DMS 273 (cell line): ENCODE measurements around the gene KCTD15.
"Not testable (repeated sequence)": the region's sequence is repeated elsewhere in the genome, so short reads cannot be mapped to it uniquely, and the experiment has no call there.

Experiments used
- DNase-seq: peaks from one replicate; lab custom pipeline; 2025; ENCODE audit not compliant: unreplicated experiment; lab: John Stamatoyannopoulos, UW

KCTD15 gene

GRCh38 chr19:33813391-33814101 lies 16.9 kb downstream of the KCTD15 start:
- DNase-seq = no peak

GRCh38 chr19:33814181-33815165 lies 17.8 kb downstream of the KCTD15 start:
- no peak for DNase-seq

- DNase-seq = no peak
Observed at GRCh38 chr19:33815380-33816340, 19.0 kb downstream of the KCTD15 start.

GRCh38 chr19:33818411-33818810 lies 21.7 kb downstream of the KCTD15 start:
- DNase-seq = no peak

GRCh38 chr19:33819078-33819477 lies 22.4 kb downstream of the KCTD15 start:
- DNase-seq = not testable (repeated sequence)

- DNase-seq = no peak
Observed at GRCh38 chr19:33819506-33819879, 22.8 kb downstream of the KCTD15 start.

GRCh38 chr19:33819880-33820781 lies 23.5 kb downstream of the KCTD15 start:
- peak; percentile 73 for DNase-seq

- DNase-seq = no peak
Observed at GRCh38 chr19:33821871-33822270, 25.2 kb downstream of the KCTD15 start.

- no peak for DNase-seq
Observed at GRCh38 chr19:33823341-33823740, 26.7 kb downstream of the KCTD15 start.

GRCh38 chr19:33825556-33825955 lies 28.9 kb downstream of the KCTD15 start:
- no peak for DNase-seq

- no peak for DNase-seq
Observed at GRCh38 chr19:33826521-33826920, 29.9 kb downstream of the KCTD15 start.

GRCh38 chr19:33828266-33829075 lies 31.8 kb downstream of the KCTD15 start:
- no peak for DNase-seq

- no peak for DNase-seq
Observed at GRCh38 chr19:33830264-33830663, 33.6 kb downstream of the KCTD15 start.

- DNase-seq = no peak
Observed at GRCh38 chr19:33831825-33832224, 35.2 kb downstream of the KCTD15 start.

GRCh38 chr19:33832633-33833032 lies 36.0 kb downstream of the KCTD15 start:
- DNase-seq = no peak

GRCh38 chr19:33840382-33840781 lies 43.7 kb downstream of the KCTD15 start:
- DNase-seq = no peak

GRCh38 chr19:33840783-33841182 lies 44.1 kb downstream of the KCTD15 start:
- DNase-seq = no peak

- DNase-seq = no peak
Observed at GRCh38 chr19:33841685-33842084, 45.0 kb downstream of the KCTD15 start.

- DNase-seq = no peak
Observed at GRCh38 chr19:33844478-33844877, 47.8 kb downstream of the KCTD15 start.
